Measurements from ENCODE around the gene RALA. TPM values are rescaled to one million over a fixed set of nuclear protein-coding genes. Genes with fewer than 3 reads are reported as not detected.

The RALA gene
- total and polyA plus RNA-seq, 7 experiments from 2014 or later, result 24.8 to 48.2 (median 40.2) TPM

DNA sequence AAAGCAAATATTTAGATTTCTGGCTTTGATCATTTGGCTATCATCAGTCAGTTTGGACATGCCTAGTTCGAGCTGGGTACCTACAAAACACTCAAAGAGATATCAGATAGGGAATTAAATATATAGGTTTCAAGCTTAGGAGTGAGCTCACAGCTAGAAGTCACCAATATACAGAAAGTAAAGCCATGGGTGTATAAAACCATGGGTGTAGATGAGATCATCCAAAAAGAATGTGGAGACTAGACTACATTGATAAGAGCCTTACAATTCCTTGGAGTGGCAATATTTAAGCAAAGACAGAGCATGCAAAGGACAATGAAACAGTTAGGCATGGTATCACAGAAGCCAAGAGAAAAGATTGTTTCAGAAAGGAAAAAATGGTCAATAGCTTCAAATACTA lies 7.2 kb upstream of the RALA start:
- Mint-ChIP-seq H3K27me3 (peaks cover 0 to 30% (median 13%) of the 10 kb centered on the region in 5 donors), H3K4me3 (no peak overlapping the region)
- POLR2A ChIA-PET, result interaction anchor here (1.5 to 2.2 kb wide), 2 partner anchors 9 to 117 kb away, joined by 3 to 6 read pairs; no protein-coding TSS in a partner anchor

DNA sequence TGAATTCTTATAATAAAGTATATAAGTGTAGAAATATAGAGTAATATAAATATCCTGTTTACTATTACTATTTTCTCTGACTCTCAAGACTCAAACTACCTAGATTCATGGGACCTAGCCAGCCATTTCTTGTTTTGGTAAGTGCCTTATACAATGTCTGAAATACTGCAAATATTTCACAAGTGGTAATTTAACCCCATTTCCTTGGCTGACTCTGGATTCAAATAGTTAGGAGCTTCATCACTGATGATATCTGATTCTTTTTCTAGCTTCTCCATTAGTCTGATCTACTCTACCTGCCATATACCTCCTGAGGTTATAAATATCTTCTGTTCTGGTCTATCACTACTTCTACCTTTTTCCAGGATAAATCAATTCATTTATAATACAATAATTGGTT lies 6.4 kb upstream of the RALA start:
- Histone ChIP-seq H3K4me1 (ENCODE audit: control insufficient read depth in 2 of 2, insufficient read depth in 2 of 2, low read length in 2 of 2) (peaks cover 0 to under 1% of the 10 kb centered on the region in 2 donors), H3K9me3 (ENCODE audit: control insufficient read depth in 2 of 3, low read length in 3 of 3) (no peaks in the 10 kb centered on the region), H3K27me3 (ENCODE audit: control insufficient read depth in 2 of 2, insufficient read depth in 2 of 2, low read length in 2 of 2) (no peaks in the 10 kb centered on the region), H3K27ac (ENCODE audit: low read depth, low read length) (no peak overlapping the region), H3K4me3 (ENCODE audit: low read length) (no peak overlapping the region), H3K36me3 (ENCODE audit: control insufficient read depth in 2 of 3, insufficient read depth in 3 of 3, low read length in 3 of 3) (no peaks in the 10 kb centered on the region)
- no peaks in the 10 kb centered on the region for H3K9me3 Mint-ChIP-seq
- H3K27me3 Mint-ChIP-seq, result peaks cover 0 to 30% (median 13%) of the 10 kb centered on the region in 5 donors
- H3K4me3 Mint-ChIP-seq, result no peak overlapping the region
- intact Hi-C loops (cut with micrococcal nuclease), result no loop called here
- ATAC-seq, result no peak
- peaks cover 3 to 5% (median 4%) of the 10 kb centered on the region in 7 donors for H3K4me1 Mint-ChIP-seq
- ChIA-PET POLR2A (interaction anchor here (1.5 to 2.2 kb wide), 2 partner anchors 10 to 116 kb away, joined by 3 to 6 read pairs; no protein-coding TSS in a partner anchor), CTCF (no interaction called here)
- no peak overlapping the region for H3K27ac Mint-ChIP-seq
- peaks cover 0 to 3% (median 0%) of the 10 kb centered on the region in 5 donors for H3K36me3 Mint-ChIP-seq
- DNase-seq, result no peak

More for the DNA sequence above, 7.2 kb upstream of the RALA start:
- no peaks in the 10 kb centered on the region for H3K36me3 ChIP-seq (ENCODE audit: control insufficient read depth in 2 of 3, insufficient read depth in 3 of 3, low read length in 3 of 3)
- DNase-seq (no peak), ATAC-seq (no peak)
- H3K9me3 ChIP-seq (ENCODE audit: control insufficient read depth in 2 of 3, low read length in 3 of 3), result no peaks in the 10 kb centered on the region
- no peak overlapping the region for H3K4me3 ChIP-seq (ENCODE audit: low read length)
- H3K36me3 Mint-ChIP-seq, result peaks cover 0 to 3% (median 0%) of the 10 kb centered on the region in 5 donors
- H3K27ac ChIP-seq (ENCODE audit: low read depth, low read length), result no peak overlapping the region
- CTCF ChIA-PET, result no interaction called here
- no peaks in the 10 kb centered on the region for H3K27me3 ChIP-seq (ENCODE audit: control insufficient read depth in 2 of 2, insufficient read depth in 2 of 2, low read length in 2 of 2)
- intact Hi-C loops (cut with micrococcal nuclease), result no loop called here
- H3K9me3 Mint-ChIP-seq, result no peaks in the 10 kb centered on the region
- no peaks in the 10 kb centered on the region for H3K4me1 Mint-ChIP-seq
- peak overlapping the region in 1 of 9 donors; percentile 7 for H3K27ac Mint-ChIP-seq
- no peaks in the 10 kb centered on the region for H3K4me1 ChIP-seq (ENCODE audit: control insufficient read depth in 2 of 2, insufficient read depth in 2 of 2, low read length in 2 of 2)

DNA sequence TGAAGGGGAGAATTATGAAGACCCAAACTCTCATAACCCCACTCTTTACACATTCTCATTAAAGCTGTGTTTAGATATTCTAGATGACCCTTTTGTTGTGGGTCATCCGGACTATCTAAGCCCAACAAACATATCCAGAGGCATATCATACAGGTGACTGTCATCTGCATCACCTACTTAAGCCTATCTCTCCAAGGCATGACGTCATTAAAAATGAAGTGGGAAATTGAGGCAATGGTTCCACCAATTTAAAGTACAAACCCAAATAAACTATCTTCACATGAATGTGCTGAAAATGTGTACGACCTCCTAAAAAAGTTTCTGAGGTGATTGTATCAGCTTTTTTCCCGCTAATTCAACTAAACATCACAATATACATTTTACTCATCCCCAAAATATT lies 4.5 kb upstream of the RALA start:
- Histone ChIP-seq H3K9me3 (ENCODE audit: control insufficient read depth in 2 of 3, low read length in 3 of 3) (no peaks in the 10 kb centered on the region), H3K4me1 (ENCODE audit: control insufficient read depth in 2 of 2, insufficient read depth in 2 of 2, low read length in 2 of 2) (peaks cover 6 to 9% of the 10 kb centered on the region in 2 donors), H3K27ac (ENCODE audit: low read depth, low read length) (no peak overlapping the region), H3K27me3 (ENCODE audit: control insufficient read depth in 2 of 2, insufficient read depth in 2 of 2, low read length in 2 of 2) (no peaks in the 10 kb centered on the region), H3K36me3 (ENCODE audit: control insufficient read depth in 2 of 3, insufficient read depth in 3 of 3, low read length in 3 of 3) (peaks cover 0 to 1% (median 0%) of the 10 kb centered on the region in 3 experiments), H3K4me3 (ENCODE audit: low read length) (no peak overlapping the region)
- H3K27me3 Mint-ChIP-seq, result peaks cover 0 to 24% (median 5%) of the 10 kb centered on the region in 5 donors
- CTCF ChIA-PET, result no interaction called here
- H3K4me3 Mint-ChIP-seq, result no peak overlapping the region
- POLR2A ChIA-PET, result interaction anchor here (1.0 kb wide), 2 partner anchors 9 kb away, joined by 3 to 6 read pairs; no protein-coding TSS in a partner anchor
- H3K9me3 Mint-ChIP-seq, result no peaks in the 10 kb centered on the region
- peak overlapping the region in 1 of 9 donors; percentile 19 for H3K27ac Mint-ChIP-seq
- intact Hi-C loops (cut with micrococcal nuclease), result no loop called here
- H3K4me1 Mint-ChIP-seq, result peaks cover 10 to 13% (median 12%) of the 10 kb centered on the region in 7 donors
- no peak for DNase-seq
- ATAC-seq, result no peak
- peaks cover 0 to 8% (median 0%) of the 10 kb centered on the region in 5 donors for H3K36me3 Mint-ChIP-seq

DNA sequence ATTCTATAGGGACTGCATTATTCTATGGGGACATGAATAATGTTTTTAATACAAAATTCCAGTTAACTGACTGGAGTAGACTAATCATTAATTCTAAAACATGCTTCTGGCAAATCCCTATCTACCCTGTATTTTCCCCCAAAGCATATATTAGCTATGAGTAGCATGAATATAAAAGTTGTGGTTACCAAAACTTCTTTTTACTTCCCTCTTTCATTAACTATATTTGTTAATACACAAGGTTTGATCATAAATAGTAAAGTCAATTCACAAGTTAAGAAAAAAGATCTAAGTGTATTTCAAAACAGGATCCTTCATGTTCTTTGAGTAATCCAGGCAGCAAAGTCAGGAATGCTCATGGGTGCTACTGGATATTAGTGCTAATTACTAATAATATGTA lies 2.9 kb upstream of the RALA start:
- no peak overlapping the region for H3K27ac ChIP-seq (ENCODE audit: low read depth, low read length)
- no peak overlapping the region for H3K27ac Mint-ChIP-seq
- no peak overlapping the region for H3K4me3 ChIP-seq (ENCODE audit: low read length)
- H3K9me3 ChIP-seq (ENCODE audit: control insufficient read depth in 2 of 3, low read length in 3 of 3), result no peaks in the 10 kb centered on the region
- peaks cover 22 to 28% (median 26%) of the 10 kb centered on the region in 7 donors for H3K4me1 Mint-ChIP-seq
- no peak for DNase-seq
- H3K27me3 Mint-ChIP-seq, result peaks cover 0 to 18% (median 5%) of the 10 kb centered on the region in 5 donors
- ChIA-PET POLR2A (interaction anchor here (0.7 to 6.3 kb wide), 7 partner anchors 10 to 115 kb away, joined by 3 to 50 read pairs (median 5); no protein-coding TSS in a partner anchor), CTCF (interaction anchor here (0.5 to 3.0 kb wide), 4 partner anchors 10 to 132 kb away, joined by 3 to 11 read pairs (median 4); no protein-coding TSS in a partner anchor)
- H3K4me3 Mint-ChIP-seq, result no peak overlapping the region
- no peaks in the 10 kb centered on the region for H3K27me3 ChIP-seq (ENCODE audit: control insufficient read depth in 2 of 2, insufficient read depth in 2 of 2, low read length in 2 of 2)
- no peak for ATAC-seq
- peaks cover 0 to 2% (median 0%) of the 10 kb centered on the region in 11 donors for H3K9me3 Mint-ChIP-seq
- intact Hi-C loops (cut with micrococcal nuclease), result loop anchor here (5.0 to 10.0 kb wide), 3 partner anchors 57 to 716 kb away; partner anchors contain the start of gene VPS41 (in 2 of the 2)
- H3K36me3 ChIP-seq (ENCODE audit: control insufficient read depth in 2 of 3, insufficient read depth in 3 of 3, low read length in 3 of 3), result peaks cover 0 to 3% (median 0%) of the 10 kb centered on the region in 3 experiments
- H3K36me3 Mint-ChIP-seq, result peaks cover 0 to 13% (median 0%) of the 10 kb centered on the region in 5 donors
- peaks cover 17 to 18% of the 10 kb centered on the region in 2 donors for H3K4me1 ChIP-seq (ENCODE audit: control insufficient read depth in 2 of 2, insufficient read depth in 2 of 2, low read length in 2 of 2)

DNA sequence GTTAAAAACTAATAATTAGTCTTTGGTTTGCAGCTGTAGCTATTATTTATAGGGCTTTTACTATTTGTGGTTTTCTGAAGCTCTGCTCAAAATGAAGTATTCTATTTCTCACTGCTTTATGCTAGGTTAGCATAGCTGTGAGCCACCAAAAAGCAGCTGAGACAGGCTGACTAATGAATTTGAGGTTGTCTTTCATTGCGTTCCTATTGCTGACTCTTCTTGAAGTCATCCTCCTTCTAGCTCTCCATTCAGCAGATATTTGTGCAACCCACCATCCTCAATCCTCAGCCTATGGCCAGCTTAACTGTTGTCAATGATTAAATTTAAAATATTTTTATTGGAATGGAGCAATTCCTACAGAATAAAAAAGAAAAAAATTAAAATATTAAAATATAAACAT lies 2.1 kb upstream of the RALA start:
- intact Hi-C loops (cut with micrococcal nuclease), result loop anchor here (5.0 to 10.0 kb wide), 3 partner anchors 56 to 716 kb away; partner anchors contain the start of gene VPS41 (in 2 of the 2)
- Mint-ChIP-seq H3K36me3 (peaks cover 0 to 15% (median 0%) of the 10 kb centered on the region in 5 donors), H3K4me1 (peaks cover 27 to 36% (median 33%) of the 10 kb centered on the region in 7 donors), H3K9me3 (peaks cover 0 to 2% (median 0%) of the 10 kb centered on the region in 11 donors), H3K4me3 (no peak overlapping the region), H3K27ac (no peak overlapping the region), H3K27me3 (peaks cover 0 to 10% (median 0%) of the 10 kb centered on the region in 5 donors)
- no peak overlapping the region for H3K27ac ChIP-seq (ENCODE audit: low read depth, low read length)
- no peak overlapping the region for H3K4me3 ChIP-seq (ENCODE audit: low read length)
- ATAC-seq (no peak), DNase-seq (no peak)
- no peaks in the 10 kb centered on the region for H3K27me3 ChIP-seq (ENCODE audit: control insufficient read depth in 2 of 2, insufficient read depth in 2 of 2, low read length in 2 of 2)
- H3K4me1 ChIP-seq (ENCODE audit: control insufficient read depth in 2 of 2, insufficient read depth in 2 of 2, low read length in 2 of 2), result peaks cover 17 to 26% of the 10 kb centered on the region in 2 donors
- POLR2A ChIA-PET, result interaction anchor here (0.7 to 6.3 kb wide), 8 partner anchors 10 to 114 kb away, joined by 3 to 50 read pairs (median 10); no protein-coding TSS in a partner anchor
- CTCF ChIA-PET, result interaction anchor here (0.5 to 3.0 kb wide), 5 partner anchors 10 to 125 kb away, joined by 3 to 11 read pairs (median 4); no protein-coding TSS in a partner anchor
- H3K36me3 ChIP-seq (ENCODE audit: control insufficient read depth in 2 of 3, insufficient read depth in 3 of 3, low read length in 3 of 3), result peaks cover 0 to 3% (median 0%) of the 10 kb centered on the region in 3 experiments
- no peaks in the 10 kb centered on the region for H3K9me3 ChIP-seq (ENCODE audit: control insufficient read depth in 2 of 3, low read length in 3 of 3)

DNA sequence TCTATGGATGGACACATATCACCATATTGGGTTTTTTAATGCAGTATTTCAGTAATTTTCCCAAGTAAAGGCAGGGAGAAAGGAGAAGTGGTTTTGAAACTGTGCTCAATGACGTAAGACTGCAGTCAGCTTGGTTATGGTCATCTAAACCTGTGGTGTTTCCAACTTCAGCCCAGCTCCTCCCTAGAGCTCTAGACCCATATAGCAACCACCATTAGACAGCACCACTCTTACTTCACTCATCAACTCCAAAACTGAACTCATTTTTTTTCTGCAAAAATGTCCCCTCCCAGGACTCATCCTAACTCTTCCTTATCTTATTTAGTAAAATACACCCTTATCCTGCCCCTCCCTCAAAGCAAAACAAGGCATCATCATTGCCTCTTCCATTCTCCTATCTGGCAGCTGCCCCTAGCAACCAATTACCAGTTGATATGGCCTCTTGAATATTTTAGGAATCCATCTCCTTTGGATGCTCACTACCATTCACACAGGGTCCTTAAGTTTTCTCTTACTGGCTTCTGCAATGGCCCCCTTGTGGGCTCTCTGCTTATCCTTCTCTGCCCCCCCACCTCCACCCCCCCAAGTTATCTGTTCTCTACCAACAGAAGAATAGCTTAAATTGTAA lies 1.5 kb upstream of the RALA start:
- peak overlapping the region; percentile 77 to 95 (median 88) for H3K4me3 Mint-ChIP-seq
- Histone ChIP-seq H3K9me3 (ENCODE audit: control insufficient read depth in 2 of 3, low read length in 3 of 3) (no peaks in the 10 kb centered on the region), H3K4me1 (ENCODE audit: control insufficient read depth in 2 of 2, insufficient read depth in 2 of 2, low read length in 2 of 2) (peaks cover 19 to 26% of the 10 kb centered on the region in 2 donors), H3K27ac (ENCODE audit: low read depth, low read length) (no peak overlapping the region), H3K27me3 (ENCODE audit: control insufficient read depth in 2 of 2, insufficient read depth in 2 of 2, low read length in 2 of 2) (no peaks in the 10 kb centered on the region), H3K36me3 (ENCODE audit: control insufficient read depth in 2 of 3, insufficient read depth in 3 of 3, low read length in 3 of 3) (peaks cover 0 to 3% (median 3%) of the 10 kb centered on the region in 3 experiments), H3K4me3 (ENCODE audit: low read length) (no peak overlapping the region)
- H3K27me3 Mint-ChIP-seq, result peaks cover 0 to 6% (median 0%) of the 10 kb centered on the region in 5 donors
- H3K4me1 Mint-ChIP-seq, result peaks cover 32 to 42% (median 39%) of the 10 kb centered on the region in 7 donors
- ChIA-PET POLR2A (interaction anchor here (0.5 to 6.3 kb wide), 9 partner anchors 10 to 114 kb away, joined by 4 to 50 read pairs (median 11); no protein-coding TSS in a partner anchor), CTCF (interaction anchor here (0.5 to 3.7 kb wide), 5 partner anchors 11 to 126 kb away, joined by 3 to 19 read pairs (median 5); no protein-coding TSS in a partner anchor)
- H3K9me3 Mint-ChIP-seq, result peaks cover 0 to 2% (median 0%) of the 10 kb centered on the region in 11 donors
- intact Hi-C loops (cut with micrococcal nuclease), result loop anchor here (2.0 to 10.0 kb wide), 5 partner anchors 13 to 717 kb away; partner anchors contain the start of gene VPS41 (in 2 of the 2)
- peaks cover 0 to 18% (median 0%) of the 10 kb centered on the region in 5 donors for H3K36me3 Mint-ChIP-seq
- no peak for DNase-seq
- ATAC-seq, result peak; percentile 21
- H3K27ac Mint-ChIP-seq, result peak overlapping the region; percentile 80 to 96 (median 93)

Data from naive thymus-derived CD4-positive, alpha-beta T cell (primary cell).